Activated gamma-delta T cell treated with anti-CD3 and anti-CD28 coated beads, Interleukin-2, amount 50 U/mL, for 16 hours (primary cell): ENCODE data around the gene ATP5IF1.

ENCODE experiments used
- DNase-seq: peaks from one replicate; pipeline ENCODE4 v3.0.0-alpha.2; 2020; ENCODE audit warnings: low read depth

ATP5IF1 gene

DNA sequence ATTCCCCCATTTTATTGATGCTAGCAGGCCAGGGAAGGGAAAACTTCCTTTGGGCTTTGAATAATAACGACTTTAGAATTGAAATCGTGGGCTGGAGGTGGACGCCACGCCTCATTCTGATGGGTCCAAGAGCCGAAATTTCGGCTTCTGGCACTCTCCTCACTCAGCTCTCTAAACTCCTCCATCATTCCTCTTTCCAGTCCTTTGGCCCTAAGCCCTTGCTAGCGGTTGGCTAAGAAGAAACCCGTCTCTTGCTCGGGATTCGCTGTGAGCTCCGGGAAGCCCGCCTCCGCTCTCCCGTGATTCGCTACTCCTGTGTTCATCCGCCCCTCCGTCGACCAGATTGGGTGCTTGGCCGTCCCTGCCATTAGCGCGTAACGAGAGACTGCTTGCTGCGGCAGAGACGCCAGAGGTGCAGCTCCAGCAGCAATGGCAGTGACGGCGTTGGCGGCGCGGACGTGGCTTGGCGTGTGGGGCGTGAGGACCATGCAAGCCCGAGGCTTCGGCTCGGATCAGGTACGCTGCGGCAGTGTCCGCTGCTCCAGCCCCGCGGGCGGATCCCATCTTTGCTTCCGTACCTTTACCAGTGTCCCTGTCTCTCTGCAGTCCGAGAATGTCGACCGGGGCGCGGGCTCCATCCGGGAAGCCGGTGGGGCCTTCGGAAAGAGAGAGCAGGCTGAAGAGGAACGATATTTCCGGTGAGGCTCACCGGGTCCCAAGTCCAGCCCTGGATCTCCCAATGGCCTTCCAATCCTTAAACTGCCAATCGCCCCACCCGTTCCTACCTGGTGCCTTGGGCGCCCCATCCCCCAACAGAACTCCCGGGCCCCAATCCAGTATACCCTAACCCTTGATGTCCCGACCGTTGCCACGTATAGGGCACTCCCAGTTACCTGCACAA is at the start of gene ATP5IF1:
TSS of gene ATP5IF1 (plus strand) at position 370 of the 901 bp plus-strand sequence. CDS start at position 430, 60 bp downstream.
- peak; percentile 92 for DNase-seq

DNA sequence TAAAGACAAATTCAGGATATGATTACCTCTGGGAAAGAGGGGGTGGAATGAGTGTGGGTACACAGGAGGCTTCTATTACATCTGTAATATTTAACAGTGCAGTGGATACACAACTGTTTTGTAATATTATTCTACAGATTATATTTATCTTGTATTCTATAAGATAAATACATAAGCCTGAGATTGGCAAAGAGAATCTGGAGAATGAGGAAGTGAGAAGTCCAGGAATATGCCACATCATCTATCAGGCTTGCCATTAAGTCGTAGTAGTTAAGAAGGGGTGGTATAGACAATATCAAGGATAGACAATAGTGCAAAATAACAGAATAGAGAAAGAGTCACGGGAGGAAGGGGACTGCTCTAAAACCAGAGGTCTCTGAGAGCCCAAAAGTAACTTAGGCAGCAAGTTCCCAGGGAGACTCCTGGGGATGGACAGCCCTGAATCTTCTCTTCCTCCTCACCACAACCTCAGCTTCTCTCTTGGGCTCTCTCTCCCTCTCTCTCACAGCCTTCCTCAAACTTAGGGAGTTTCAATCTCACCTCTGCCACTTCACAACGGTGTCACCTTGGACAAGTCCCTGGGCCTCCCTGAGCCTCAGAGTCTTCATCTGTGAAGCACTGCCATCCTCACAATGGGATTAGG is 45.5 kb upstream of the ATP5IF1 start:
- no peak for DNase-seq

DNA sequence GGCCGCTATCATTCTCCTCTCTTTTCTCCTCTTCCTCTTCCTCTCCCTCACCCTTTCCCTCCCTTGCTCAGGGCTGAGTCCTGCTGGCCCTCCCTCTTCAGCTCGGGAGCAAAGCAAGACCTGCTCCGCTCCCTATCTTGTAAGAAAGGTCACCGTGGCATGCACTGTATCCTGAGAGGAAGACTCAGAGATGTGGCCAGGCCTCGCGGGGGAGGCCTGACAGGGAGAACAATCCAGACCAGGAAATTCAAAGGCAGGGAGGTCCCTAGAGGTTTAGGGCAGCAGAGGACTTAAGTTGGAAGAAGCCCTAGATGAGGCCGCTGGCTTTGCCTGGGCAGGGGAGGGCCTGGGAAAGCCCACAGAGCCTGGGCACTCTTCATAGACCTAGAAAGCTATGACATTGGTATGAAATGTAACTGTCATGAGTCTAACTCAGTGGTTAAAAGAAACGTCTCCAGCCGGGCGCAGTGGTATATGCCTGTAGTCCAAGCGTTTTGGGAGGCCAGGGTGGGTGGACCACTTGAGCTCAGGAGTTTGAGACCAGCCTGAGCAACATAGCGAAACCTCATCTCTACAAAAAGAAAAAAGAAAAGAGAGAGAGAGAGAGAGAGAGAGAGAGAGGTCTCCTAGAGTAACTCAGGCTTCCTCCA is 44.8 kb upstream of the ATP5IF1 start:
- no peak for DNase-seq

DNA sequence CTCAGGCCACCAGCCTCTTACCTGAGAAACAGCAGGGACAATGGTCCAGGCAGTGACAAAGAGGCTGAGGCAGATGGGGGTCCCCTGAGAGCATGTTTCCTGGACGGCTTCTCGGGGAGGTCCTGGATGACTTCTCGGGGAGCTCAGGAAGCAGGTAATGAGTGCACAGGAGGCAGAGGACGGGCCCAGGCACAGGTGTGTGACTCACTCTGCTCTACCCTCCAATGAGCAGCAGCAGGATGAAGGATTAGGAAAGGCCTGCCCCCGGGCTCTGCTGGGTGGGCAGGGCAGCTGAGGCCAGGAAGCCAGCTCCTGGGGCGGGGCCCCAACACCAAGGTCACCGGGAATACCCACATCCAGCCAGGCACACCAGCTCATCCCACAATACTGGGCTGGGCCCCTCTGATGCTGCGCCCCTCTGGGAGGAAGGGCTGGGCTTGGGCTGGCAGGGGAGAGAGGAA is 42.2 kb upstream of the ATP5IF1 start:
- DNase-seq, result no peak

DNA sequence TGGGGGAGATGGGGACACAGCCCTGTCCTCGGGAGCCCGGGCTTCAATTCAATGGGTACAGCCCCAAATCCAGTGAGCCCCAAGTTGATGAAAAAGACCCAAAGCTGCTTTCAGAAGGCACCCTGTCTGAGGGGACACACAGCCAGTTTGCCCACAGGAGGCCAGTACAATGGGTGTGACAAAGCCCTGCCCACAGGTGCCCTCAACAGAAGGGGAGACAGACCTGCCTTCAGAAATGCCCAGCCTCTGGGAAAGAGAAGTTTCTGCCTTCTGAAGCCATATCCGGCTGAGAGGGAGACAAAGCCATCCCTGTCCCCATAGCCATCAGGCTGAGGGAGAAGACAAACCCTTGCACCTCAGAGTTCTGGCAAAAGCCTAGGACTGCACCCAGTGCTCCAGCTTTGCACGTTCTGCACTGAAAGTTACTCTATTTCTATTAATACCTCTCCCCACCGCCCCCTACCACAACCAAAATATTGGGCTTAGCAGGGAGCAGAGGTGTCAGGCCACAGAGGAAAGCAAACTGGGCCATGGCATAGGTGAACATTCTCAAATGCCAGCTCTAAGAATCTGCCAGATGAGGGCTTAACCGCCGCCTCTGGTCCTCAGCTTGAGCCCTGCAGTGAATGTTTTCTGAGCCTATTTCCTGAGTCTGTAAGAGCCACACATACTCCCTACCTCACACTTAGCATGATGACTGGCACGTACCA is 41.4 kb upstream of the ATP5IF1 start:
- DNase-seq, result no peak

DNA sequence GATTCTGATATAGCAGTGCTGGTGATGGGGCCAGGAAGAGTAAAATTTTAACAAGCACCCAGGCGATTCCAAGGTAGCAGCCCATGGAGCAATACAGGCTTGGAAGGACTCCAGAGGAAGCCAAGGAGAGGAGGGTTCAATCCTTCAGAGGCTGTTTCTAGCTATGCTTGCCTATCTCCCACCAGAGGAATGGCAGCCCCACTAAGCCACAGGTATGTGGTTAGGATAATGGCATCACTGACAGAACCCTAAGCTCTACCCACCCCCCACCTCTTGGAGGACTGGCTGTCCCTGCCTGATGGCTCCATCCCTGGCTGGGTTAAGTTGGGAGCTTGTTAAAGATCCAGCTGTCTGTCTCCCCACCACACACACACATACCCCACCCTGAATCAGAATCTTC is 40.1 kb upstream of the ATP5IF1 start:
- DNase-seq, result no peak

DNA sequence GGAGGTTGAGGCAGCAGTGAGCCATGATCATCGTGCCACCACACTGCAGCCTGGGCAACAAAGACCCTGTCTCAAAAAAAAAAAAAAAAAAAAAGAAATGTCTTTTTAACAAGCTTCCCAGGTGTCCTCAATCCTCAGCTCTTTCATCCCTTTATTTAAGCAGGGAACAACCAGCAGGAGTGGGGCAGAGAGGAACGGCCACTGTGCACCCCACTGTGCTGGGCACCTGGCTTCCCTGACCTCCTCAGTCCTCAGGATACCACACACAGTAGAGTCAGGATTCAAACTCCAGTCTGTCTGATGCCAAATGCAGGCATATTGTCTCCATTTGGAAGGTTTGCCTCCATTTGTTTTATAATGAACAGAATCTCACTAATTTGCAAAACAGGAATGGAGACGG is 39.6 kb upstream of the ATP5IF1 start:
- DNase-seq, result no peak

DNA sequence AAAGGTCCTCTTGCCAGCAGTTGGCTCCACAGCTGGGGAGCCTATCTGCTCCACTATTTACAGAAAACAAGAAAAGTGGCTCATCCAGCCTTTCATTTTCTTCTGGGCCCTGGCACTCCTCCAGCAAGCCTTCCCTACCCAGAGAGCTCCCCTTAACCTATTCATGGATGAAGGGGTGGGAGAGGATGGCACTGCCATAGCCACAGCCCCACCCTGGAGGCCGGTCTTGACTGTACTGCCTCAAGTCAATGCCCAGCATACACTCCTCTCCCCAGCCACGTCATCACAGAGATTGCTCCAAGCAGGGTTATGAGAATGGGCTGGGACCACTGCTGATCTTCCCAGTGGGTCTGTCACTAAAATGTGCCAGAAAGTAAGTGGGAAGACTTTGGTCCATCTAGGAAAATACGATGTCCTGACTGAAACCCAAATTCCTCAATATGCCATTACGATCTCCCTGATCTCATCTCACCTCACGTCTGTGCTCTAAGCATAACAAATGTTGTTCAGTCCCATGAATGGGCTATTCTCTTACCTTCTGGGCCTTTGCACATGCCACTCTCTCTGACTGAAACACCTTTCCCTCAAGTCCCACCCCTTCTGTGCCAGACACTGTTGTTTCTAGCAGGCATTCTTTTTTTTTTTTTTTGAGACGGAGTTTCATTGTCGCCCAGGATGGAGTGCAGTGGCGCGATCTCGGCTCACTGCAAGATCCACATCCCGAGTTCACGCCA is 38.1 kb upstream of the ATP5IF1 start:
- DNase-seq, result no peak

DNA sequence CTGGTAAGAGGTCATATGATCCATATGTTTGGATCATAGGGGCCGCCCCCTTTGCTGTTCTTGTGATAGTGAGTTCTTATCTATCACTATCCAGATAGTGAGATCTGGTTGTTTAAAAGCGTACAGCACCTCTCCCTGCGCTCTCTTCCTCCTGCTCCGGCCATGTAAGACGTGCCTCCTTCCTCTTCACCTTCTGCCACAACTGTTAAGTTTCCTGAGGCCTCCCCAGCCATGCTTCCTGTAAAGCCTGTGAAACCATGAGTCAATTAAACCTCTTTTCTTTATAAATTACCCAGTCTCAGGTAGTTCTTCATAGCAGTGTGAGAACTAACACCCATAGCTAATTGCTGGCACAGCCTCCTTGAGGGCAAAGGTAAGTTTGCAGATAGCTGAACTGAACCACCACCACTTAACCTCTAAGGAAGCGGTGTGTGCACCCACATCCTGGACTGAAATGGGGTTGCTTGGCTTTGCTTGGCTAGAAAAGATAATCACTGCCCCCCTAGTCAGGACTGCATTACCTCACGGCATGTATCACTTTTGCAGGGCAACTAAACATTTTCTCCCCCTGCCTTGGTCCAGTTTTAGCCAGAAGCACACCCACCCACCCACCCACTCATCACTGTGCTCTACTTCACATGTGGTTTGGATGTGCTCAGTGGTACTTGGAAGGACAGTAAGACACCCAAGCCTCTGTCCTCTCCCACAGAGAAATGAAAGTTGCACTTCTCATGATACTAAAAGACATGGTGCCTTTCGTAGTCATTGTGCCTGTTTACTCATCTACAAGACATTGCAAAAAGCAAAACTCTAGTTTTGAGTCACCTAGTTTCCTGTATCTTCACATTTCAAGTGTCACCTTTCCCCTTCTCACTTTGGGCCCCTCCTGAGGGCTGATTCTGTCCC is 36.3 kb upstream of the ATP5IF1 start:
- DNase-seq, result peak; percentile 49

DNA sequence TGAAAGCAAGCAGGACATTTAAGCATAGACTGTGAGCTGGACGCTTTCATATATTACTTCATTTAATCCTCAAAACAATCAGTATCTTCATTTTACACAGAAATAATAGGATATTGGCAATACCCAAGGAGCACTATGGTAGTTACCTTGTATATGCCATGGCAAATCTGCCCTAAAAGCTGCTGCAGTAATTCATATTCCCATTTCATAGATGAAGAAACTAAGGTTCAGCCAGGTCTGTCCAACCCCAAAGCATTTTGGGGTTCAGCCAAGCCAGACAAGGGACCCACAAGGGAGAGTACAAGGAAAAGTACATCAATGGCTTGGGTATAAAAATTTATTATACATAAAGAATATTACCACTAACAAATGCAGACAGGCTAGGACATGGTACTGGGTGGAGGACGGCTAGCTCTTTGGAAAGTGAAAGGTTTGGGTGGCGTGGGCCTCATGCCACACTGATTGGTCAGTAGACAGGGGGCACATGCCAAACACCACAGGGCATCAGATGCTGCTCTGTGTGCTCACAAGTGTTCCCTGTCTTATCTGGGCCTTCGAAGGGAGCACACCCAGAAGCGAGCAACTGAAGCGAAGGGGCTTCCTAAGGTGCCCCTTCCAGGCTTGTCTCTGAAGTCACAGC is 35.6 kb upstream of the ATP5IF1 start:
- DNase-seq, result no peak

DNA sequence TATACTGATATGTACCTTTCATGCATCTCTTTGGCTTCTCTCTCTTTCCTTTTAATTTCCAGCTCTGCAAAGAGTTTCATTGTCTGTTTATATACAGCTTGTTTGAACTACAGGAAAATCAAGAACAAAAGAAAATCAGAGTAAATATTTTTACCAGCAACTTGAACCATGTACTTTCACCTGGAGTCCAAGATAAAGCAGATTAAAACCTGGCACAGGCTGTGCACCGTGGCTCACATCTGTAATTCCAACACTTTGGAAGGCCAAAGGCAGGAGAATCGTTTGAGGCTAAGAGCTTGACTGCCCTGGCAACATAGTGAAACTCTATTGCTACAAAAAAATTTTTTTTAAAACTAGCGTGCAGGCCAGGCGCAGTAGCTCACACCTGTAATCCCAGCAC is 30.7 kb upstream of the ATP5IF1 start:
- no peak for DNase-seq

DNA sequence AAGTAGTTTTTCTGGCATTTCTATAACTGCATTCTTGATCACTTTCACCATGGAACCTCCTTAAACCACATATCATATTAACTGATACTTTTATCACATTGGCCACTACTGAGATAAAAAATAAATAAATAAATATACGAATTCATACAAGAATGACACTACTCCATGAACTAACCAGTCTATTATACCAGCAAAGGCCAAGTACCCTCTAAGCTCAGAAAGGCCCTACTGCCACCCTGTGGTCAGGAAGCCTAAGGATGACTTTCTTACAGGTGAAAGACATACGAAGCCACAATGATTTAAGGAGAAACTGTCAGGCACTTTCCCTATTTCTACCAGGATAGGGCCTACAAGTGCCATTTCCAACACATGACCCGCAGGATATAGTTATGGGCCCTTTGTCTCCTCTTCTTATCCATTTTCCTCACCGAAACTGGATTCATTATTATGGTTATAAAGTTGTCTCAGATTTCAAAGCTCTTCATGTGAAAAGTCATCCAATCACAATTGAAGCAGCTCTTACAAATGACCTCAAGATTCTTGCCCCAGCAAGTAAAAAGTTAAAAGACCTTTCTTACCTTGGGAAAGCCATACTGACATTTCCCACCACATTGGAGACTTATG is 27.0 kb upstream of the ATP5IF1 start:
- peak; percentile 36 for DNase-seq

DNA sequence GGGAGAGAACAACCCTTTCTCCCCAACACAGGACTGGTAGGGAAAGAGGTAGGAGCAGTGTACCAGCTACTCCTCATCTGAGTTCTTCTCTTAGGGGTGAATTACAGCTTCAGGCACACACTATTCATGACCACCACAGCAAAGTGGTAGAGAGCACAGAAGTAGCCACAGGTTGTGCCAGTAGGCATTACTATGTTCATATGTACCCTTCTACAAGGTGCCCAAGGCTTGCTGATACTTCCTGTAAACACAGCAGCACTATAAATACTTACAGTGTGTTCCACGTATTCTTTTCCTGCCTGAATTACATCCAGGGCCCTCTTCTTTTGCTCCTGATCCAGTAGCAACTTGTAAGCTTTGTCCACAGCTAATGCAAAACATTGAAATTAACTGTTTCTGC is 26.2 kb upstream of the ATP5IF1 start:
- DNase-seq, result no peak

DNA sequence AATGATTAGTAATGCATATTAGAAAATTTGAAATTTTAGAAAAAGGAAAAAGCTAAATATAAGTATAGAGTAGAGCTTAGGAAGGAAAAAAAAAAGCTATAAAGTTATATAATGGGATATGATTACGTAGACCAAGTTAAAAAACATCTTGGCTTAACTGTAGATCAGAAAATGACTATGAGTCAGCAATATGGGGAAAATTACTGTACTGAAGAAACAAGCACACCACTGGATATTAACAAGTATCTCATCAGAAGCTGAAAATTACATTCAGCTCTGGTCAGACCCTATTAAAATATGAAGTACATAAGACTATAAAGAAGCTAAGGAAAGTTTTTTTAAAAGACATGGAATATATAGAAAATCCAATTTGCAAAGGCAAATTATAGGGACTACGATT is 22.6 kb upstream of the ATP5IF1 start:
- DNase-seq, result no peak

DNA sequence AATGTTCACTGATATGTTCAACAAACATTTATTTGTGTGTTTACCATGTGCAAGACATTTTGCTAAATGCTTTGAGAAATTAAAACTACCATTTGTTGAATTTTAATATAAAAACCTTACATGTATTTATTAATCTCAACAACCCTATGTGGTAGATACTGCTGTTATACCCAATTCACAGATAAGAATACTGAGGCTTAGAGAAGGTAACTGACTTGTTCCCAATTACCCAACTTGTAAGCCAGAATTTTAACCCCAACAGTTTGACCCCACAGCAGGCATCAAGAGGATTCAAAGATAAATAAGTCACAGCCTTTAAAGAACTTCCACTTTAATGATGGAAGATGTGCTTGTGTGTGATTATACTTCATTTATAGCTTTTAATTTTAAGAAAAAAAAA is 6.8 kb upstream of the ATP5IF1 start:
- DNase-seq, result no peak

DNA sequence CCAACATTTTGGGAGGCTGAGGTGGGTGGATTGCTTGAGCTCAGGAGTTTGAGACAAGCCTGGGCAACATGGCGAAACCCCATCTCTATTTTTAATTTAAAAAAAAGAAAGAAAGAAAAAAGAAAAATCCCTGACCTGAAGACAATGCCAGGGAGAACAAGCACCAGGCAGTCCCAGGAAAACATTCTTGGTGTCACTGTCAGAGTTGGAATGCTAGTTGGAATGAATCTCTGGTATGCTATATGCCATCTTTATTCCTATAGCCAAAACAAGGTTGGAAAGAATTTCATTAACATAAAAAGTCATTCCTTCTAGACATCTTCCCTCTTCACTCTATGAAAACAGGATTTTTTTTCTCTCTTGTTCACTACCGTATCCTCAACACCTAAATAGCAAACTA is 5.9 kb upstream of the ATP5IF1 start:
- no peak for DNase-seq

DNA sequence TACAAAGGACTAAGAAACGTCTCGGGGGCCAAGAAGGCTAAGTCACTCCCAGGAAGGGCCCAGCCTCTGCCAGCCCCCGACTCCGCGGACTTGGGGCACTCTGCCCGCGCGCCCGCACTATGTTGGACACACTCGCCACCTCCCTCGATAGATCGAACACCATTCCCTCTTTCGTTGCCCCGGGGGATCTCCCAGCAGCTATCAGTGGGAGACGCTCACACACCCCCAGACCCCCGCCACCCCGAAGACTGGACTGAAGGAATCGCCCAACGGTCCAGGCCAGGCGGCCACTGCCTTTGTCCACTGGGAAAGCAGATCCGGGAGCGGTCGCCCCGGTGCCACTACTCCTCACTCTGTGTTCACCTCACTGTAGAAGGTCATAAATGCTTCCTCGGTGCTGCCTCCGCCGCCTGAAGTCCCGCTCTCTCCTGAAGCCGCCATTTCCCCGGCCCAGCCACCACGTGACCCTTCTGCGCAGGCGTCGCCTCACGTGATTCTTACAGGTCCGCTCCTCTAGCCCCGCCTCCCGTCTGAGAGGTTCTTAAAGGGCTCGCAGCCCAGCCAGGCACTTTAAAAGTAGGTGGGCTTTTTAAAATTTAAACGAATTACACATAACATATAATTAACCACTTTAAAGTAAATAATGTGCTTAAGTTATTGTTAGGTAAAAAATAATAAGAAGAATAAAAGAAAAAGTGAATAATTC is 3.2 kb upstream of the ATP5IF1 start, which contains the start of gene DNAJC8:
TSS of gene DNAJC8 (minus strand) at position 472 of the 706 bp plus-strand sequence. CDS start at position 441, 31 bp downstream.
- peak; percentile 93 for DNase-seq

DNA sequence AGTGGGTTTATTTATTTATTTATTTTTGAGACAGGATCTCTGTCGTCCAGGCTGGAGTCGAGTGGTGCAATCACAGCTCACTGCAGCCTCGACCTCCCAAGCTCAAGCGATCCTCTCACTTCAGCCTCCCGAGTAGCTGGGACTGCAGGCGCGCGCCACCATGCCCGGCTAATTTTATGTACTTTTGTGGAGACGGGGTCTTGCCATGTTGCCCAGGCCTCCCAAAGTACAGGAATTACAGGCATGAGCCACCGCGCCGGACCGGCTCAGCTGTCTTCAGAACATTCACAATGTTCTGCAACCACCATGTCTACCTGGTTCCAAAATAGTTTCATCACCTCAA is 2.7 kb upstream of the ATP5IF1 start:
- DNase-seq, result no peak
